OCI-LY7 (cell line): ENCODE measurements around the gene ENO4. TPM values are rescaled to one million over a fixed set of nuclear protein-coding genes. Genes with fewer than 3 reads are reported as not detected.

Experiments
- BruUV-seq: library from RNA; stranded (reverse); fragments of 400-500 nt; replicated peaks from 2 replicates; lab custom pipeline; 2021; lab: Mats Ljungman, UMichigan
- CTCF ChIA-PET: fragments of 300-600 bp; sonication (Branson Sonifier 250); formaldehyde crosslinking; loops from one replicate; lab custom pipeline; 2022; ENCODE audit warnings: antibody characterized with exemption; ENCODE audit not compliant: unreplicated experiment; lab: Charles Lee
- POLR2A ChIA-PET: fragments of 300-600 bp; sonication (Branson Sonifier 250); formaldehyde crosslinking; loops from one replicate; lab custom pipeline; 2022; ENCODE audit warnings: antibody characterized with exemption; lab: Charles Lee
- DNase-seq: peaks from one replicate; pipeline ENCODE4 v3.0.0-alpha.2; 2015; ENCODE audit warnings: low spot score
- H2AFZ ChIP-seq: fragments of 200-600 bp; sonication (generic), shearing (Covaris generic); 2 replicates; pipeline ENCODE4 v1.6.1; 2014; ENCODE audit warnings: mild to moderate bottlenecking, antibody characterized with exemption, low read length, moderate library complexity
- H3K27ac ChIP-seq: fragments of 200-600 bp; sonication (generic); 2 replicates; pipeline ENCODE4 v1.5.1; 2014; ENCODE audit warnings: mixed run types, low read depth, mild to moderate bottlenecking, moderate library complexity, low read length, inconsistent platforms; ENCODE audit not compliant: poor library complexity, severe bottlenecking
- H3K36me3 ChIP-seq: fragments of 200-600 bp; sonication (generic); 2 replicates; pipeline ENCODE4 v1.6.1; 2014; ENCODE audit warnings: mild to moderate bottlenecking, antibody characterized with exemption, low read length, moderate library complexity, mixed read lengths; ENCODE audit not compliant: insufficient read depth
- H3K4me1 ChIP-seq: fragments of 200-600 bp; sonication (generic); 2 replicates; pipeline ENCODE4 v1.5.1; 2014; ENCODE audit warnings: mild to moderate bottlenecking, low read length; ENCODE audit not compliant: insufficient read depth, poor library complexity, severe bottlenecking
- H3K4me2 ChIP-seq: fragments of 200-600 bp; sonication (generic); 2 replicates; pipeline ENCODE4 v1.6.1; 2014; ENCODE audit warnings: mild to moderate bottlenecking, low read length
- H3K4me3 ChIP-seq: fragments of 200-600 bp; sonication (generic); 2 replicates; pipeline ENCODE4 v1.5.1; 2014; ENCODE audit warnings: mild to moderate bottlenecking, low read depth, low read length; ENCODE audit not compliant: poor library complexity, severe bottlenecking
- H3K79me2 ChIP-seq: fragments of 200-600 bp; sonication (generic); 2 replicates; pipeline ENCODE4 v1.6.1; 2016; ENCODE audit warnings: low read depth, mild to moderate bottlenecking, low read length, moderate library complexity, mixed read lengths; ENCODE audit not compliant: insufficient read depth
- H3K9me2 ChIP-seq: fragments of 200-600 bp; sonication (generic); 2 replicates; pipeline ENCODE4 v1.6.1; 2016; ENCODE audit warnings: mild to moderate bottlenecking, low read length, mixed read lengths; ENCODE audit not compliant: insufficient read depth
- H3K9me3 ChIP-seq: fragments of 200-600 bp; sonication (generic); 2 replicates; pipeline ENCODE4 v1.6.1; 2014; ENCODE audit warnings: mild to moderate bottlenecking, mixed run types, low read length, mixed read lengths
- H4K20me1 ChIP-seq: fragments of 200-600 bp; sonication (generic); 2 replicates; pipeline ENCODE4 v1.6.1; 2014; ENCODE audit warnings: mild to moderate bottlenecking, antibody characterized with exemption, low read length, moderate library complexity, mixed read lengths; ENCODE audit not compliant: insufficient read depth
- EZH2phosphoT487 ChIP-seq: fragments of 200-600 bp; sonication (generic); IDR thresholded peaks from 2 replicates; pipeline ENCODE4 v1.6.1; 2018; ENCODE audit warnings: low read depth, borderline replicate concordance, mild to moderate bottlenecking, mixed run types, antibody characterized with exemption, low read length, moderate library complexity, mixed read lengths
- intact Hi-C: fragments of 100-400 bp; cut with micrococcal nuclease; formaldehyde crosslinking; loops from one replicate; pipeline ENCODE4 v1.10.0; 2022; ENCODE audit not compliant: unreplicated experiment
- total RNA-seq, 2 experiments: library from RNA; depleted of rRNA in 1 of 2; stranded (reverse); fragments of >200 nt in 1 of 2; shearing (Covaris generic) in 1 of 2; gene quantifications; 2 replicates each; pipeline ENCODE4 v1.2.3, GENCODE V29; 2014 to 2022
- TF ChIP-seq, protein P1 (sequence below): fragments of 200-600 bp; sonication (generic); conservative IDR thresholded peaks from 2 replicates; pipeline ENCODE4 v1.5.1; 2014; ENCODE audit warnings: mild to moderate bottlenecking, antibody characterized with exemption, low read length, moderate library complexity, mixed read lengths

The ENO4 gene
- total RNA-seq, 2 experiments from 2014 or later = not detected

- ChIA-PET CTCF (no interaction called here), POLR2A (no interaction called here)
- no peak for TF ChIP-seq EZH2phosphoT487
- Histone ChIP-seq H3K4me2 (no peak overlapping the region), H4K20me1 (no peaks in the 10 kb centered on the region), H3K79me2 (no peaks in the 10 kb centered on the region), H2AFZ (no peak overlapping the region), H3K4me3 (no peak overlapping the region), H3K4me1 (no peaks in the 10 kb centered on the region), H3K27ac (no peak overlapping the region), H3K9me2 (no peaks in the 10 kb centered on the region), H3K36me3 (no peaks in the 10 kb centered on the region), H3K9me3 (no peaks in the 10 kb centered on the region)
- intact Hi-C loops = no loop called here
- DNase-seq = no peak
- BruUV-seq = no TSS peak
These were observed 22.1 kb upstream of the ENO4 start for GRCh38 chr10:116827214-116827671.

GRCh38 chr10:116828116-116828515 lies 21.2 kb upstream of the ENO4 start:
- CTCF ChIA-PET = no interaction called here
- H3K36me3 ChIP-seq = no peaks in the 10 kb centered on the region

DNA sequence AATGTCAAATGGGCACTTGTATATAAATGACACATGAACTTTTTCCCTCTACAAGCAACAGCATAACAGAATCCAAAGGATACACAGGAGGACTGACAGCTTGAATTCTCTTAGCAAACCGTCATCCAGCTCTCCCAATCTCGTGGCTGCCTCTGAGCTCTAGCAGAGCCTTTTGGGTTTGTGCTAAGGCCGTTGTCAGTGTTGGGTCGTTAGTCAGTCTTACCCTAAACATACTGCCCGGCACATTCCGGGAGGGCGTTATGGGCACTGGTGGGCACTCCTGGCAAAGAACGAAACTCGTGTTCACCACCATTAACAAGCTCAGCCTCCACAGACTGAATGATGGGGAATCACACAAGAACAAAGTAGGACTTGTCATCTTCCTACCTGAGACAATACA lies 19.6 kb upstream of the ENO4 start:
- no peak for TF ChIP-seq EZH2phosphoT487
- TF ChIP-seq, protein P1, sequence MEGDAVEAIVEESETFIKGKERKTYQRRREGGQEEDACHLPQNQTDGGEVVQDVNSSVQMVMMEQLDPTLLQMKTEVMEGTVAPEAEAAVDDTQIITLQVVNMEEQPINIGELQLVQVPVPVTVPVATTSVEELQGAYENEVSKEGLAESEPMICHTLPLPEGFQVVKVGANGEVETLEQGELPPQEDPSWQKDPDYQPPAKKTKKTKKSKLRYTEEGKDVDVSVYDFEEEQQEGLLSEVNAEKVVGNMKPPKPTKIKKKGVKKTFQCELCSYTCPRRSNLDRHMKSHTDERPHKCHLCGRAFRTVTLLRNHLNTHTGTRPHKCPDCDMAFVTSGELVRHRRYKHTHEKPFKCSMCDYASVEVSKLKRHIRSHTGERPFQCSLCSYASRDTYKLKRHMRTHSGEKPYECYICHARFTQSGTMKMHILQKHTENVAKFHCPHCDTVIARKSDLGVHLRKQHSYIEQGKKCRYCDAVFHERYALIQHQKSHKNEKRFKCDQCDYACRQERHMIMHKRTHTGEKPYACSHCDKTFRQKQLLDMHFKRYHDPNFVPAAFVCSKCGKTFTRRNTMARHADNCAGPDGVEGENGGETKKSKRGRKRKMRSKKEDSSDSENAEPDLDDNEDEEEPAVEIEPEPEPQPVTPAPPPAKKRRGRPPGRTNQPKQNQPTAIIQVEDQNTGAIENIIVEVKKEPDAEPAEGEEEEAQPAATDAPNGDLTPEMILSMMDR = no peak
- DNase-seq = no peak
- POLR2A ChIA-PET = no interaction called here
- intact Hi-C loops = no loop called here
- Histone ChIP-seq H3K36me3 (no peaks in the 10 kb centered on the region), H3K4me1 (no peaks in the 10 kb centered on the region), H3K4me2 (no peak overlapping the region), H3K27ac (no peak overlapping the region), H2AFZ (no peak overlapping the region), H3K79me2 (no peaks in the 10 kb centered on the region), H3K4me3 (no peak overlapping the region), H3K9me3 (no peaks in the 10 kb centered on the region), H3K9me2 (no peaks in the 10 kb centered on the region), H4K20me1 (no peaks in the 10 kb centered on the region)
- no TSS peak for BruUV-seq
- CTCF ChIA-PET = no interaction called here

More at GRCh38 chr10:116828116-116828515, 21.2 kb upstream of the ENO4 start:
- H3K4me2 ChIP-seq = no peak overlapping the region
- H2AFZ ChIP-seq = no peak overlapping the region
- POLR2A ChIA-PET = no interaction called here
- no peaks in the 10 kb centered on the region for H4K20me1 ChIP-seq
- H3K4me3 ChIP-seq = no peak overlapping the region
- no peaks in the 10 kb centered on the region for H3K9me2 ChIP-seq
- intact Hi-C loops = no loop called here
- H3K27ac ChIP-seq = no peak overlapping the region
- H3K4me1 ChIP-seq = no peaks in the 10 kb centered on the region
- no peak for DNase-seq
- TF ChIP-seq EZH2phosphoT487 = no peak
- TF ChIP-seq, protein P1 = no peak
- no peaks in the 10 kb centered on the region for H3K79me2 ChIP-seq
- H3K9me3 ChIP-seq = no peaks in the 10 kb centered on the region
- BruUV-seq = no TSS peak
